GM19240 (cell line): ENCODE measurements around the gene ADRA1B.
A peak's percentile ranks its signal among the peaks of the same experiment; 100 is the strongest.

Experiments used
- DNase-seq: peaks from one replicate; pipeline ENCODE4 v3.0.0; 2011; ENCODE audit warnings: low spot score; ENCODE audit not compliant: insufficient read length

The ADRA1B gene

GRCh38 chr5:159915904-159916840 is at the start of gene ADRA1B:
Gene ADRA1B, plus strand, starts transcription at chr5:159916482. Its CDS starts 424 bp downstream, at chr5:159916906.
- peak; percentile 27 for DNase-seq

GRCh38 chr5:159873680-159874079 is 42.6 kb upstream of the ADRA1B start:
- DNase-seq: no peak

- no peak for DNase-seq
These were observed 42.0 kb upstream of the ADRA1B start for GRCh38 chr5:159874263-159874662.

GRCh38 chr5:159877016-159877415 is 39.3 kb upstream of the ADRA1B start:
- no peak for DNase-seq

GRCh38 chr5:159877894-159878448 is 38.3 kb upstream of the ADRA1B start:
- DNase-seq: no peak

GRCh38 chr5:159878988-159879471 is 37.3 kb upstream of the ADRA1B start:
- no peak for DNase-seq

- no peak for DNase-seq
These were observed 35.6 kb upstream of the ADRA1B start for GRCh38 chr5:159880676-159881075.

GRCh38 chr5:159881967-159882366 is 34.3 kb upstream of the ADRA1B start:
- no peak for DNase-seq

- DNase-seq: no peak
These were observed 32.7 kb upstream of the ADRA1B start for GRCh38 chr5:159883522-159883950.

- DNase-seq: no peak
These were observed 31.2 kb upstream of the ADRA1B start for GRCh38 chr5:159884917-159885620.

- DNase-seq: no peak
These were observed 30.0 kb upstream of the ADRA1B start for GRCh38 chr5:159886296-159886695.

- no peak for DNase-seq
These were observed 29.2 kb upstream of the ADRA1B start for GRCh38 chr5:159887050-159887449.

GRCh38 chr5:159888860-159889259 is 27.4 kb upstream of the ADRA1B start:
- no peak for DNase-seq

GRCh38 chr5:159890141-159890540 is 26.1 kb upstream of the ADRA1B start:
- DNase-seq: no peak

GRCh38 chr5:159891371-159891770 is 24.9 kb upstream of the ADRA1B start:
- no peak for DNase-seq

GRCh38 chr5:159893040-159893695 is 23.1 kb upstream of the ADRA1B start:
- DNase-seq: no peak

- DNase-seq: no peak
These were observed 22.0 kb upstream of the ADRA1B start for GRCh38 chr5:159894149-159894720.

- no peak for DNase-seq
These were observed 18.4 kb upstream of the ADRA1B start for GRCh38 chr5:159897786-159898393.

GRCh38 chr5:159899067-159900049 is 16.9 kb upstream of the ADRA1B start:
- DNase-seq: no peak
